Measurements from ENCODE around the gene GIPC1. TPM values are rescaled to one million over a fixed set of nuclear protein-coding genes. Genes with fewer than 3 reads are reported as not detected.

The GIPC1 gene
- total RNA-seq, 4 donors from 2014 or later: 14.1 to 70.0 (median 36.3) TPM

DNA sequence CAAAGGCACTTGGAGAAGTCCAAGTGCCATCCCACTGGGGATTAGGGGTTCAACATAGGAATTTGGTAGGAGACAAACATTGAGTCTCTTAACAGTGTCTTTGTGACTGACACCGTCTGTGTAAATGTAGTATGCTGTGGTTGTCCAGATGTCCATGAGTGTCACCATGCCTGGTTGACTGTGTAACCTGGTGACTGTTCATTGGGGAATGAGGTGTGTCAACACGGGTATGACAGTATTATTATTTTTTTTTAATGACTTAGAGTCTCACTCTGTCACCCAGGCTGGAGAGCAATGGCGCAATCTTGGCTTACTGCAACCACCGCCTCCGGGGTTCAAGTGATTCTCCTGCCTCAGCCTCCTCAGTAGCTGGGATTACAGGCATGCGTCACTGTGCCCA lies 46.6 kb downstream of the GIPC1 start:
- Histone ChIP-seq H3K4me3 (no peak overlapping the region), H3K36me3 (no peaks in the 10 kb centered on the region), H3K9me3 (no peaks in the 10 kb centered on the region), H3K27me3 (no peaks in the 10 kb centered on the region), H3K27ac (no peak overlapping the region), H3K4me1 (no peaks in the 10 kb centered on the region)
- intact Hi-C loops (cut with DNase I; ENCODE audit: low total_unique reads): no loop called here
- no peak for DNase-seq
- no peak for TF ChIP-seq POLR2A (IDR thresholded peaks at IDR 0.05)
- TF ChIP-seq, protein P1, sequence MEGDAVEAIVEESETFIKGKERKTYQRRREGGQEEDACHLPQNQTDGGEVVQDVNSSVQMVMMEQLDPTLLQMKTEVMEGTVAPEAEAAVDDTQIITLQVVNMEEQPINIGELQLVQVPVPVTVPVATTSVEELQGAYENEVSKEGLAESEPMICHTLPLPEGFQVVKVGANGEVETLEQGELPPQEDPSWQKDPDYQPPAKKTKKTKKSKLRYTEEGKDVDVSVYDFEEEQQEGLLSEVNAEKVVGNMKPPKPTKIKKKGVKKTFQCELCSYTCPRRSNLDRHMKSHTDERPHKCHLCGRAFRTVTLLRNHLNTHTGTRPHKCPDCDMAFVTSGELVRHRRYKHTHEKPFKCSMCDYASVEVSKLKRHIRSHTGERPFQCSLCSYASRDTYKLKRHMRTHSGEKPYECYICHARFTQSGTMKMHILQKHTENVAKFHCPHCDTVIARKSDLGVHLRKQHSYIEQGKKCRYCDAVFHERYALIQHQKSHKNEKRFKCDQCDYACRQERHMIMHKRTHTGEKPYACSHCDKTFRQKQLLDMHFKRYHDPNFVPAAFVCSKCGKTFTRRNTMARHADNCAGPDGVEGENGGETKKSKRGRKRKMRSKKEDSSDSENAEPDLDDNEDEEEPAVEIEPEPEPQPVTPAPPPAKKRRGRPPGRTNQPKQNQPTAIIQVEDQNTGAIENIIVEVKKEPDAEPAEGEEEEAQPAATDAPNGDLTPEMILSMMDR (IDR thresholded peaks at IDR 0.05): no peak

DNA sequence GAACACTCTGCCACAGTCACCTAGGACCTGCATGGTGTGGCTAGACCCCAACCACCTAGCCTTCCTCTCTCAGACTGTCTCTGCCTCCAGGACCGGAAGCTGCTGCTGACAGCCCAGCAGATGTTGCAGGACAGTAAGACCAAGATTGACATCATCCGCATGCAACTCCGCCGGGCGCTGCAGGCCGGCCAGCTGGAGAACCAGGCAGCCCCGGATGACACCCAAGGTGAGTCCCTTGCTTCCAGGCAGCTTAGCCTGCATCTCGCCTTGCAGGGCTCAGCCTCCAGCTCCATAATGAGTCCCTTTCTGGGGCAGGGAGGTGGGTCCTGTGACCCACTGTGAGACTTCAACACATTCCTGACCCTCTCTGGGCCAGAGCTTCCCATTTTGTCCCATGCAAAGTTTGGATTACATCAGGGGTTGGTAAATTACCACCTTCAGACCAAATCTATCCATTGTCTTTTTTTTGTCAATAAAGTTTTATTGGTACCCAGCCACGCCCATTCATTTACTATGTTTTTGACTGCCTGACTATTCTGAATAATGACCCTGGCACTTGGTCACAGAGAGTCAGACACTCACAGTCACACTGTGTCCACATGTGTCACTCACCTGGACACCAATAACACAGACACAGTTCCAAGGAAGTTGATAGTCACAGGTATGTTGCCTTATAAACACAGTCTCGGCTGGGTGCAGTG lies 49.4 kb downstream of the GIPC1 start:
- TF ChIP-seq, protein P1 (IDR thresholded peaks at IDR 0.05): no peak
- no peak for TF ChIP-seq POLR2A (IDR thresholded peaks at IDR 0.05)
- Histone ChIP-seq H3K27me3 (no peaks in the 10 kb centered on the region), H3K4me1 (no peaks in the 10 kb centered on the region), H3K4me3 (no peak overlapping the region), H3K9me3 (no peaks in the 10 kb centered on the region), H3K27ac (no peak overlapping the region), H3K36me3 (no peaks in the 10 kb centered on the region)
- intact Hi-C loops (cut with DNase I; ENCODE audit: low total_unique reads): no loop called here
- no peak for DNase-seq

DNA sequence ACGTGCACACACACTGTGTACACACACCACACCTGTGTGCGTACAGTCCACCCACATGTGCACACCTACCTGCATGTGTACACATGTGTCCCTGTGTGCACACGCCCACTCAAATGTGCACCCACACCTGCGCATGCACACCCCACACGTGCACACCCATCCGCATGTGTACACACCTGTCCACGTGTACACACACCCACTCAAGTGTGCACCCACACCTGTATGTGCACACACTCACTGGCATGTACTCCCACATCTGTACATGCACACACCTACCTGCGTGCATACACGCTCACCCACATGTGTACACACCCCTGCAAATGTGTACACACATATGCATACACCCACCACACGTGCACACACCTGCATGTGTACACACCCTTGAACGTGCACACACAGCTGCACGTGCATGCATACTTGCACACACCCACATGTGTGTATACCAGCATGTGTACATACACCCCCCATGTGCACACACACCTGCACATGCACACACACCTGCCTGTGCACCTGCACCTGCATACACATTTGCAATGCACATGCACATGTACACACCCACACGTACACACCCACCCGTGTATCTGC lies 52.2 kb downstream of the GIPC1 start:
- intact Hi-C loops (cut with DNase I; ENCODE audit: low total_unique reads): no loop called here
- Histone ChIP-seq H3K27me3 (no peaks in the 10 kb centered on the region), H3K36me3 (no peaks in the 10 kb centered on the region), H3K4me1 (peaks cover 0 to 6% of the 10 kb centered on the region in 2 donors), H3K4me3 (no peak overlapping the region), H3K9me3 (no peaks in the 10 kb centered on the region), H3K27ac (no peak overlapping the region)
- TF ChIP-seq, protein P1 (IDR thresholded peaks at IDR 0.05): no peak
- no peak for TF ChIP-seq POLR2A (IDR thresholded peaks at IDR 0.05)
- no peak for DNase-seq

DNA sequence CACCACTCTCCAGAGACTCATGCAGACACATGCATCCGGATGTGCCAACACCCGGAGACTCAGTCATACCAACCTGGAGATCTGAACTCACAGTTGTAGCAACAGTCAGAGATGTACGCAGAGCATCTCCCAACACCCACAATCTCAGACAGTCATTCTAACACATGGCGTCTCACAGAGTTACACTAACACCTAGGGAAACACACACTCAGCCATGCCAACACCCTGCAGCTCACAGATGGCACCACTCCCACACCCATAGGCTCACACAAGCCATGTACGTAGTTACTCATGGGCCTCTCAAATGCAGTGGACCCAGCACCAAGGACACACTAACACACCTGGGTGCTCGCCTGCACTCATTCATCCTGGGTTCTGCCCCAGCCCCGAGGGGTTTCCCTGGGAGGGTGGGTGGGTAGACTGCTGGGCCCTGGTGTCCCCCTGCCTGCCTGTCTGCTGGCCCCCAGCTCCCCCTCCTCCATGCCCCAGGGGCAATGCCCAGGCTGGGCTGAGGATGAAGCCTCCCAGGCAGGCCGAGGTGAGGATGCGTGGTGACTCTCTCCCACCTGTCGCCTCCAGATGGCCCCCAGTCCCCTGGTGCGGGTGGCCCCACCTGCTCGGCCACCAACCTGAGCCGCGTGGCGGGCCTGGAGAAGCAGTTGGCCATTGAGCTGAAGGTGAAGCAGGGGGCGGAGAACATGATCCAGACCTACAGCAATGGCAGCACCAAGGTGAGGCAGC lies 52.9 kb downstream of the GIPC1 start:
- H3K4me1 ChIP-seq: peaks cover 0 to 11% of the 10 kb centered on the region in 2 donors
- no peaks in the 10 kb centered on the region for H3K36me3 ChIP-seq
- TF ChIP-seq, protein P1 (IDR thresholded peaks at IDR 0.05): no peak
- no peak for TF ChIP-seq POLR2A (IDR thresholded peaks at IDR 0.05)

More for the DNA sequence above, 52.9 kb downstream of the GIPC1 start:
- Histone ChIP-seq H3K27ac (no peak overlapping the region), H3K9me3 (no peaks in the 10 kb centered on the region), H3K4me3 (no peak overlapping the region), H3K27me3 (no peaks in the 10 kb centered on the region)
- no peak for DNase-seq
- intact Hi-C loops (cut with DNase I; ENCODE audit: low total_unique reads): no loop called here
